ENCODE measurements around the gene ESR2. TPM values are rescaled to one million over a fixed set of nuclear protein-coding genes. Genes with fewer than 3 reads are reported as not detected.

The ESR2 gene
- total RNA-seq, 1 donor from 2014 or later = 0.31 TPM

DNA sequence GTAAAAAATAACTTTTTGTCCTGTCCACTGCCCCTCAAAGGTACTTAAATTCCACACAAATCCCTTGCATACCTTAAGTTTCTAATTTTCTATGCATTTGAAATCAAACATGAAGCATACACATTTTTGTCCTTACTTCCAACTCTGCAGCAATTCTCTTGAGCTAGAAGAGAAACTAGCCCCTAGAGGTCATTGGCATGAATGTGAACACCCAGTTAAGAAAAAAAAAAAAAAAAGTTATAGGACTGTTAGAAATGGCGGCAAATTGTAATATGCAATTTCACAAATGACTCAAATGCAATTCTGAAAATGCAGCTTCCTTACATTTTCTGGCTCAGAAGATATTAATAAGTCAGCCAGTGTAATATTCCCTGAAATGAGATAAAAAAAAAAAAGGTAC is 4.6 kb upstream of the ESR2 start:
- TF ChIP-seq, protein P1, sequence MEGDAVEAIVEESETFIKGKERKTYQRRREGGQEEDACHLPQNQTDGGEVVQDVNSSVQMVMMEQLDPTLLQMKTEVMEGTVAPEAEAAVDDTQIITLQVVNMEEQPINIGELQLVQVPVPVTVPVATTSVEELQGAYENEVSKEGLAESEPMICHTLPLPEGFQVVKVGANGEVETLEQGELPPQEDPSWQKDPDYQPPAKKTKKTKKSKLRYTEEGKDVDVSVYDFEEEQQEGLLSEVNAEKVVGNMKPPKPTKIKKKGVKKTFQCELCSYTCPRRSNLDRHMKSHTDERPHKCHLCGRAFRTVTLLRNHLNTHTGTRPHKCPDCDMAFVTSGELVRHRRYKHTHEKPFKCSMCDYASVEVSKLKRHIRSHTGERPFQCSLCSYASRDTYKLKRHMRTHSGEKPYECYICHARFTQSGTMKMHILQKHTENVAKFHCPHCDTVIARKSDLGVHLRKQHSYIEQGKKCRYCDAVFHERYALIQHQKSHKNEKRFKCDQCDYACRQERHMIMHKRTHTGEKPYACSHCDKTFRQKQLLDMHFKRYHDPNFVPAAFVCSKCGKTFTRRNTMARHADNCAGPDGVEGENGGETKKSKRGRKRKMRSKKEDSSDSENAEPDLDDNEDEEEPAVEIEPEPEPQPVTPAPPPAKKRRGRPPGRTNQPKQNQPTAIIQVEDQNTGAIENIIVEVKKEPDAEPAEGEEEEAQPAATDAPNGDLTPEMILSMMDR (IDR thresholded peaks at IDR 0.05; ENCODE audit: unreplicated experiment) = no peak
- H3K27ac Mint-ChIP-seq = no peak overlapping the region

DNA sequence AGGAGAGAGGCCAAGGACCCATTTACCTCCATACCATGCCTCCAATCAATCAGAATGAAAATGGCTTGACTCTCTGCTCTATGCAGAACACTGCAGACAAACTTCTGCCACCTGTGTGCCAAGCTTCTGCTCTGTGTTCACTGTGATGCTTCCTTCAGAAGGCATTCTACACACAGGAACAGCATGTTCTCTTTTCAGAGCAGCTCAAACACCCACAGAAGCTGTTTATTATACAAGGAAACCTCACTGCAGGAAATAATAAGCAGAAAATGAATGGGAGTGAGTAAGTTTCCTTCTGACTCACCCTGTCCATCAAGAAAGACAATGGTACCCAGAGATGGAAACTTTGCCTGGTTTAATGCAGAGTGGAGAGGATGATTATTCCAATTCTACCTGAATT is 2.4 kb upstream of the ESR2 start:
- Mint-ChIP-seq H3K4me3 (no peak overlapping the region), H3K4me1 (peaks cover 10% of the 10 kb centered on the region), H3K9me3 (no peaks in the 10 kb centered on the region), H3K27me3 (ENCODE audit: low read depth) (peaks cover 57% of the 10 kb centered on the region), H3K27ac (no peak overlapping the region), H3K36me3 (no peaks in the 10 kb centered on the region)
- no peak for DNase-seq (ENCODE audit: low spot score in 2 of 2, unreplicated experiment in 2 of 2)
- TF ChIP-seq, protein P1 (IDR thresholded peaks at IDR 0.05; ENCODE audit: unreplicated experiment) = no peak

More for the DNA sequence above, 4.6 kb upstream of the ESR2 start:
- H3K9me3 Mint-ChIP-seq = no peaks in the 10 kb centered on the region
- H3K4me1 Mint-ChIP-seq = peaks cover 4% of the 10 kb centered on the region
- no peaks in the 10 kb centered on the region for H3K36me3 Mint-ChIP-seq
- no peak overlapping the region for H3K4me3 Mint-ChIP-seq
- DNase-seq (ENCODE audit: low spot score in 2 of 2, unreplicated experiment in 2 of 2) = no peak
- H3K27me3 Mint-ChIP-seq (ENCODE audit: low read depth) = peaks cover 41% of the 10 kb centered on the region

DNA sequence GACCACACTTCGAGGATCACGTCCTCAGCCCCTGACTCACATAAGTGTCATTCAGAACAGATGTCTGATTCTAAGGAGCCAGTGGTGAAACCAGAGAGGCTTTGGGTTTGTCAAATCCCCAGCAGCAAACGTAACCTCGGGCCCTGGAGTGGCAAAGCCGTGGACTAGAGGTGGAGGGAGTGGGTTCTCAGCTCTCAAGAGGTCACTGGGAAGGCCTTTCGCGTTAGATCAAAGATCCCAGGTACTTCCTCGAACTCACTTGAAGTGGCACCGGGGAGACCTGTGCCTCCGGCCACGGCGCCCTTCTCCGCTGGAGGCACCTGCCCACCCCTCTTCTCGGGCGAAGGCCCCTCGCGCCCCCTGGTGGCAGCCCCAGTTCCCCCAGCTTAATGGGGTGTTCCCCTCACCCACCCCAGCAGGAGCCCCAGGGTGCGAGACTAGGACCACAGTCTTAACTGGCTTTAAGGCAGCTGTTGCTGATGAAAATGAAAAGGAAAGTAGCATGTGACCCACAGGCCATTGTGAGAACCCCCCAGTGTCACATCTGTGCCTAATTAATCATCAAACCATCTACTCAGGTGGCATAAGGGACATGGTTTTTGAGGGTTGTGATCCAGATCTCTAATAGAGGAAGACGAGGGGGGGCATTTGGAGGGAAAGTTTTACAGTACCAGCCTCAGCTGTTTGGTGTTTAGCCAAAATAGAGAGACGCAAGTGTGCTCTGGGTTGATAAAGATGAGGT is 672 bp upstream of the ESR2 start:
- Mint-ChIP-seq H3K9me3 (no peaks in the 10 kb centered on the region), H3K27me3 (ENCODE audit: low read depth) (peaks cover 59% of the 10 kb centered on the region), H3K27ac (no peak overlapping the region), H3K4me1 (peaks cover 10% of the 10 kb centered on the region), H3K4me3 (peak overlapping the region; percentile 70), H3K36me3 (no peaks in the 10 kb centered on the region)
- TF ChIP-seq, protein P1 (IDR thresholded peaks at IDR 0.05; ENCODE audit: unreplicated experiment) = peak; percentile 81
- peak; percentile 74 to 84 for DNase-seq (ENCODE audit: low spot score in 2 of 2, unreplicated experiment in 2 of 2)

DNA sequence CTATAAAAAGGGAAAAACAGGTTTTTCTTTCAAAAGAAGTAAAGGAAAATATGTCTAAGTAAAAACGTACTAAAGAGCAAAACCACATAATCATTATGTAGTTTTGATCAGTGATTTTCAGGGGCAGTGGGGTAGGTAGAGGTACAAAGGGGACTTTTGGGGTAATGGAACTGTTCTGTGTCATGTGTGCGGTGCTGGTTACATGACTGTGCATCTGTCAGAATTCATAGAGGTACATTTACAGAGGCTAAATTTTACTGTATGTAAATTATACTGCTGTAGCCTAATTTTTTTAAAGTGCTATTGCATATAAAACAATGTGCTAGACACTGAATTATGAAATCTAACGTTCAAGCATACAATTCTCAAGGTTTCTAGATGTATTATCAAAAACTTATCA is 2.0 kb downstream of the ESR2 start:
- DNase-seq (ENCODE audit: low spot score in 2 of 2, unreplicated experiment in 2 of 2) = no peak
- H3K4me1 Mint-ChIP-seq = peaks cover 10% of the 10 kb centered on the region
- TF ChIP-seq, protein P1 (IDR thresholded peaks at IDR 0.05; ENCODE audit: unreplicated experiment) = no peak
- H3K9me3 Mint-ChIP-seq = no peaks in the 10 kb centered on the region
- H3K4me3 Mint-ChIP-seq = no peak overlapping the region
- no peak overlapping the region for H3K27ac Mint-ChIP-seq
- H3K27me3 Mint-ChIP-seq (ENCODE audit: low read depth) = peaks cover 48% of the 10 kb centered on the region
- no peaks in the 10 kb centered on the region for H3K36me3 Mint-ChIP-seq

DNA sequence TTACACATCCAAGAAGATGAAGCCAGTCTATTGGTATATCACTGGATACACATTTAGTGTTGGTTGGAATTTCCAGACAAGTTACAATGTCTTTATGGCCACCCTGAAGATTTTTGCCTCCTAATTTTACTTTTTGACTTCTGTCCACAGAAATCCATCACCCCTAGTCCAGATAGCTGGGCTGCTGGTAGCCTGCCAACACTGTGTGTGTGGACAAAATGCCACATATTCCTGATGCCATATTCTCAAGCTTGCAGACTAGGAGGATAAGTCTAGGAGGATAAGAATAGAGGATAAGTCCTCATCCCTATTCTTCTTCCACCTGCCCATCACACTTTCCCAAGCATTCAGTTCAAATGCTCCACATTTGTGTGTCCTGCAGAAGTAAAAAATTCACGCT is 4.6 kb downstream of the ESR2 start:
- TF ChIP-seq, protein P1 (IDR thresholded peaks at IDR 0.05; ENCODE audit: unreplicated experiment) = no peak
- peaks cover 10% of the 10 kb centered on the region for H3K4me1 Mint-ChIP-seq
- H3K27me3 Mint-ChIP-seq (ENCODE audit: low read depth) = peaks cover 25% of the 10 kb centered on the region
- DNase-seq (ENCODE audit: low spot score in 2 of 2, unreplicated experiment in 2 of 2) = no peak
- no peak overlapping the region for H3K27ac Mint-ChIP-seq
- no peaks in the 10 kb centered on the region for H3K9me3 Mint-ChIP-seq
- H3K36me3 Mint-ChIP-seq = no peaks in the 10 kb centered on the region
- no peak overlapping the region for H3K4me3 Mint-ChIP-seq

All from mesothelial cell of epicardium (in vitro differentiated cells).